Right lobe of liver (tissue), 4 donors: ENCODE data around the gene OR2W1.

ENCODE experiments used
- POLR2A ChIP-seq: fragments of 450-650 bp; IDR thresholded peaks from one replicate; pipeline ENCODE4 v1.6.1; 2017; ENCODE audit warnings: antibody characterized with exemption, mild to moderate bottlenecking
- TF ChIP-seq, protein P1 (sequence below), 4 donors: fragments of 200-600 bp in 3 of 4; fragments of 450-650 bp in 1 of 4; IDR thresholded peaks; one replicate each; pipeline versions ENCODE4 v1.5.1 to v1.8.0; 2016 to 2022; ENCODE audit warnings: antibody characterized with exemption in 4 of 4, mild to moderate bottlenecking in 2 of 4
- donor health status: DM: no; HTN: no; CAD: no.
- donor health status: DM: no; HTN: no; CAD: no.
- donor health status: DM: no; HTN: yes; CAD: no.

DNA sequence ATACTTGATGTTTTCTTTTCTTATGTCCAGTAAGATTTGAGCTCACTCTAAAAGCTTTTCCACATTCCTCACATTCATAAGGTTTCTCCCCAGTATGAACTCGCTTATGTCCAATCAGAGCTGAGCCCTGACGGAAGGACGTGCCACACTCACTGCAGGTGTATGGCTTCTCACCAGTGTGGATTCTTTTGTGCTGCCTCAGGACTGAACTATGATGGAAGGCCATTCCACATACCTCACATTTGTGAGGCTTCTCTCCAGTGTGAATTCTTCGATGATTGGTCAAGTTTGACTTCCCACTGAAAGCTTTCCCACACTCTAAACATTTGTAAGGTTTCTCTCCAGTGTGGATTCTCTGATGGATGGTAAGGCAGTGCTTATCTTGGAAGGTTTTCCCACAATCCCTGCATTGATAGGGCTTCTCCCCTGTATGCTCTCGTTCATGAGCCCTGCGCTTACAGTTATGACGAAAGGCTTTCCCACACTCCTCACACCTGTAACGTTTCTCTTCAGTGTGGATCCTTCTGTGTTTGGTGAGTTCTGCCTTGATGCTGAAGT, 49.8 kb downstream of the OR2W1 start:
- TF ChIP-seq, protein P1, sequence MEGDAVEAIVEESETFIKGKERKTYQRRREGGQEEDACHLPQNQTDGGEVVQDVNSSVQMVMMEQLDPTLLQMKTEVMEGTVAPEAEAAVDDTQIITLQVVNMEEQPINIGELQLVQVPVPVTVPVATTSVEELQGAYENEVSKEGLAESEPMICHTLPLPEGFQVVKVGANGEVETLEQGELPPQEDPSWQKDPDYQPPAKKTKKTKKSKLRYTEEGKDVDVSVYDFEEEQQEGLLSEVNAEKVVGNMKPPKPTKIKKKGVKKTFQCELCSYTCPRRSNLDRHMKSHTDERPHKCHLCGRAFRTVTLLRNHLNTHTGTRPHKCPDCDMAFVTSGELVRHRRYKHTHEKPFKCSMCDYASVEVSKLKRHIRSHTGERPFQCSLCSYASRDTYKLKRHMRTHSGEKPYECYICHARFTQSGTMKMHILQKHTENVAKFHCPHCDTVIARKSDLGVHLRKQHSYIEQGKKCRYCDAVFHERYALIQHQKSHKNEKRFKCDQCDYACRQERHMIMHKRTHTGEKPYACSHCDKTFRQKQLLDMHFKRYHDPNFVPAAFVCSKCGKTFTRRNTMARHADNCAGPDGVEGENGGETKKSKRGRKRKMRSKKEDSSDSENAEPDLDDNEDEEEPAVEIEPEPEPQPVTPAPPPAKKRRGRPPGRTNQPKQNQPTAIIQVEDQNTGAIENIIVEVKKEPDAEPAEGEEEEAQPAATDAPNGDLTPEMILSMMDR (IDR thresholded peaks at IDR 0.05), result no peak
- no peak for TF ChIP-seq POLR2A
